ENCODE measurements around the gene SLC44A5.
A peak's percentile ranks its signal among the peaks of the same experiment; 100 is the strongest.

Gene SLC44A5

DNA sequence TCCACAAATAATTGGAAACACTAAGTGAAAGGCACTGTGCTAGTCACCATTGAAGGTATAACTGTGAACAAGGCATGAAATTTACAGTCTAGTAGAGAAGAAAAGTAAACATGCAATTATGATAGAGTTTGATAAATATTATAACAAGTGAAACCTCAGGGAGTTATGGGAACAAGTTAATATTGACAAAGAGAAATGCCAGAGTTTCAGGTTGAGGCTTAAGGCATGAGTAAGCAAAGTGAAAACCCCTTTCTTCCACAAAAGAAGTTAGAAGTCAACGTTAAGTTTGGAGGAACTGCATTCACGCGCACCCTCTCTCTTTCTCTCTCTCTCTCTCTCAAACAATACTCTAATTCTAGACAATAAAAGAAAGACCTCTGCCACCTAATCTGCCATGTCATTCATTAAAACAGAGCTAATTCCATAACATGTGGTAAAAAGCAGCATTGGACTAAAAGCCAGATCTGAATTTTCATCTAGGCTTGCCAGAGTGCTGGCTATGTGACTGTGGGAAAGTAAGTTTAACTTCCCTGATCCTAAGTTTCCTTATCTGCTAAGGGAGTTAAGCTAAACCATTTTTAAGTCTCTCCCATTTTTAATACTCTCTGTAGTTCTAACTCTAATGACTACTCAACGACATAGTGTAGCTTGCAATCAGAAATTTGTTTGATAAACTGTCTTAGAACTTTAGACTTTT is 22.0 kb downstream of the SLC44A5 start:
- DNase-seq (ENCODE audit: low read depth): no peak

DNA sequence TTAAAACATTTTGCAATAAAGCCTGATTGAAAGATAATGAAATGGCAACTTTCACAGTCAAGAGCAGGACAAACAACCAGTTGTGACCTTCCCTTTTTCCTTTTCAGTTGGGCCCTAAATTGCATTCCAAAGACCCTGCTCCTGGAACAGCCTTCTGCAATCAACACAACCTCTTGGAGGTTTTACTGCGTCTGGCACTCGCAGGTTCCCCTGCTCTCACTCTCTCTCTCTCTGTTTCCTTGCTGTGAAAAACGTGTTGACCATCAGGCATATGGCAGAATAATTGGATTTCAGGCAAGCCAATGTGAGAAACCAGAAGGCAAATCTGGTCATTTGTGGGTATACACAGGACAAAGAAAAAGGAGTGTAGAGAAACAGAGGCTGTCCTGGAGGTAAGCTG is 23.2 kb downstream of the SLC44A5 start:
- no peak for DNase-seq (ENCODE audit: low read depth)

DNA sequence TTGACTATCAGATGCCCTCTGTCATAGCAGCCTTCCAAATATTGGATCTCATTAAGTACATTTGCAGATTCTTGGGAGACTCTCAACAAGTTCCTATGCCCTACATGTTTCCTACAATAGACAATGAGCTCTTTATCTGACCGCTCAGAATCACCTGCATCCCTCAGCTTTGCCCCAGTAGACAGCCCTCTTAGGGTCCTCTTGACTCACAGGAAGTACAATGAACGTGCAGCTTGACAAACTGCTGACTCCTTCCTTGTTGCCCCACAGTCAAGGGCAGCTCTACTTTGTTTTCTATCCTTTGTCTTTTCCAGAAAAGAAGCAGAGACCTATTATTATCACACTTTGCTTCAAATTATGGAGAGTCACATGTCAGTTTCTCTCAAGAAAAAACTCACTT is 27.6 kb downstream of the SLC44A5 start:
- no peak for DNase-seq (ENCODE audit: low read depth)

DNA sequence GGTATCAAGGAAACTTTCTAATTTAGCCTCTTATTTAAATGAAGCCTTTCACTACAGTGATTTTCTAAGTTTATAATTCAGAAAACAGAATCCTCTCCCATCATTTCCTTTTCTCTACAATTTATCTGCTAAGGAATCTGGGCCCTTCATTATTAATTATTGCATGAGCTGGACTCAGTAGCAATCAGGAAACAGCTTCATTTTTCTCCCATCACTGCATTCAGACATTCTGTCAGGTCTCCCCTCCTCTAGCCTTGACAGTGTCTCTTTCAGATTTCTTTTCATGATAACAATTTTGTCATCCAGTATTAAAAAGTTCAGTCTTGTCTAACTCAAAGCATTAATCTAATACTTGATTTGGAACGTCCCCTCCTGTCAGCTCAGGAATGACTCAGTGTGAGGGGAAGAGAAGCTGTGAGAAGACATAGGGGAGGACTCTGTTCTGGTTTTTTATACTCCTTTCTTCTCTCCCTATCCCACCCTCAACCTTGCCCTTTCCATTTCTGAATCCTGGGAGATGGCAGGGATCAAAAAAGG is 28.1 kb downstream of the SLC44A5 start:
- no peak for DNase-seq (ENCODE audit: low read depth)

DNA sequence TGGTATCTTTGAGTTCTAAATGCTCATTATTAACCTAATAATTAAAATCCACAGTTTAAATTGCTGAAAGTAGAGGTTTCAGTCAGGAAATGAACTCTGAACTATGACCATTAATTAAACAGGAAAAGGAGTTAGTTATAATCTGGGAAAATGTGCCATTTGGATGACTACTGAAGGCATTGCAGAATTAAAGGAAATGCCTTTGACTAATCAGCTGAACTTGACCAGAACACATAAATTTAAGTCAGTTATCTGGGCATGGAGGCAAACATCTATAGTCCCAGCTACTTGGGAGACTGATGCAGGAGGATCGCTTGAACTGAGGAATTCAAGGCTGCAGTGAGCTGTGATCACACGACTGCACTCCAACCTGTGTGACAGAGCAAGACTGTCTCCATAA is 31.9 kb downstream of the SLC44A5 start:
- no peak for DNase-seq (ENCODE audit: low read depth)

DNA sequence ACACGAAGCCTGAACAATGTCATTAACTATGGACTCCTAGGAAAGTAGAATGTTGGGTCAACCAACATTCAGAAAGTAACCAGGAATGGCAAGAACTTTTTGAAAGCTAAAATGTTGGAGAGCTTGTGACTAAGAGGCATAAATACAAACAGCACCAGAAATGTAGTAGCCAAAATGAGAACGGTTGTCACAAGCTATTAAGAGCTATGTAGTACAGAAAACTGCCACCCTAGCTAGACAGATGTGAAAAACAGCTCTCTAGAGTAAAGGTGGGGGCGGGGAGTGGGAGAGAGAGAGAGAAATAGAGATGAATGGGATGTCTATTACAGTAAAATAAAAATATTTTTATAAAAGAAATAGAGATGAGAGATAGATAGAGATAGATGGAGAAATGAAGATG is 35.1 kb downstream of the SLC44A5 start:
- no peak for DNase-seq (ENCODE audit: low read depth)

DNA sequence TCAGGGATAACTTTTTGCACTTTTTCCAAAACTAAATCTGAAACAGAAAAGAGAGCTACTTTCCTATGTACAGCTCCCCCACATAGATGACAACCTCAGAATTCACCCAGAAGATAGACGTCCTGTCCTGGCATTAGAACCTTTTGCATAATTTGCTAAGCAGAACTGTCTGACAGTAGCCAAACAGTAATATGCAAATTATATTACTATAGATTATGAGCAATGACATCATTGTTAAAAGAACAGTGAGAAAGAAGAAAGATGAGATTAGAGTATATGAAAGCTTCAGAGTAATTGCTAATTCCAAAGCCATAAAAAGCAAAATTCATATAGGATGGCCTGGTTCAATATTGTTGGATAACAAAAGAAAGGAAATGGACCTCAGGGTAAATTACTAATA is 43.7 kb downstream of the SLC44A5 start:
- no peak for DNase-seq (ENCODE audit: low read depth)

DNA sequence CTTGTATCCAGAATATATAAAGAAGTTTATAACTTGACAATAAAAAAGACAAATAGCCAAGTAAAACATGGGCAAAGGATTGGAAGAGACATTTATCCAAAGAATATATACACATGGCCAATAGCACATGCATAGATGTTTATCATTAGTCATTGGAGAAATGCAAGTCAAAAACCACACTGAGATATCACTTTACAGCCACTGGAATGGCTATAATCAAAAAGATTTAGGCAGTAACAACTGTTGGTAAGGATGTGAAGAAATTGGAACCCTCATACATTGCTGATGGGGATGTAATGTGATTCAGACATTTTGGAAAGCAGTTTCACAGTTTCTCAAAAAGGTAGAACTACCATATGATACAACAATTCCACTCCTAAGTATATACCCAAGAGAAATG is 51.1 kb downstream of the SLC44A5 start:
- no peak for DNase-seq (ENCODE audit: low read depth)

DNA sequence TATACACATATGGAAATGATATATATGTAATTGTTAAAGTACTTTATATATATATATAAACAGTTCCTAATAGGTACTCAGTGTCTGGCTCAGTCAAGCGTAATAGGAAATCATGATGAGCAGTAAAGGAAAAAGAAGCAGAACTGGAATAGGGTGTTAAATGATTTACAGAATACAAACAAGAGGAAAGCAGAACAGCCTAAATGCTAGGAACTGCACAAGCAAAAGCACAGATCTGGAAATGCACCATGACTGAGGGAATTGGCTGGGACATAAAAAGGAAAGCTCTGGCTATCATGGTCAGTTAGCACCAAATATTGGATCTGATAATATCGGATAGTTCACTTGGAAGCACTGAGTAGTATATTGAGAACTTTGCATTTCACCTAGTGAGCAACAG is 51.8 kb downstream of the SLC44A5 start:
- DNase-seq (ENCODE audit: low read depth): no peak

DNA sequence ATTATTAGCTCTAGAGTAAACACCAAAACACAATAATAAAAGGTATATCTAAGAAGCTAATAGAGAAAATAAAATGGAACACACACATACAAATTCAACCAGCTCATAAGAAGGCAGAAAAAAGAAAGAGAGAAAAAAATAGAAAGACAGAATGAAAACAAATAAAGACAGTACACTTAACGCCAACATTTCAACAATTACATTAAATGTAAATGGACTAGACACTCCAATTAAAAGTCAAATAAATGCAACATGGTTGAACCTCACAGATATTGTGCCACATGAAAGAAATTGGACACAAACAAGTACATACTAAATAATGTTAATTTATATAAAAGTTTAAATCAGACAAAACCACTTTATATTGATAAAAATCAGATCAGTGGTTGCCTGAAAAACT is 56.0 kb downstream of the SLC44A5 start:
- DNase-seq (ENCODE audit: low read depth): no peak

DNA sequence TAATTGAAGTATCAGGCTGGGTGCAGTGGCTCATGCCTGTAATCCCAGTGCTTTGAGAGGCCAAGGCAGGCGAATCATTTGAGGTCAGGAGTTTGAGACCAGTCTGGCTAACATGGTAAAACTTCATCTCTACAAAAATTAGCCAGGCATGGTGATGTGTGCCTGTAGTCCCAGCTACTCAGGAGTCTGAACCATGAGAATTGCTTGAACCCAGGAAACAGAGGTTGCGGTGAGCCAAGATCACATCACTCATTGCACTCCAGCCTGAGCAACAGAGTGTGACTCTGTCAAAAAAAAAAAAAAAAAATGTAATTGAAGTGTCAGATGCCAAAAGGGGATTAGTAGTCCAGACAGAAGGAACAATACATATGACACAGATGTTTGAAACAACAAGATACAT is 56.7 kb downstream of the SLC44A5 start:
- no peak for DNase-seq (ENCODE audit: low read depth)

DNA sequence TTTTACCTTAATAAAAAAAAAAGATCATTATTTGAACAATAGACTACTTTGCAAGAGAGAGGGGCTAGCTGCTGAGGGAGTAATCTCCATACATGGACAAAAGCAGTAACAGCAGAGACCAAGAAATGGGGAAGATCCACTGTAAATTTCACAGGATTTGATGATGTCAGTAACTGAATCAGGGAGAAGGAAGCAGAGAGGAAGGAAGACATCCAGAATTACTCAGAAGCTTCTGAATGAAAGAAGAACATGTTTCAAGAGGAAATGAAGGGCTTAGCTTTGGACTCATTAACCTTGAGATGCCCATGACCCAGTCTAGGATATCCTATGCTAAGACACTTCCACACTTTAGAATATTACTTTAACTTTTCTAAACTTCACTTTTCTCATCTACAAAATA is 60.4 kb downstream of the SLC44A5 start:
- no peak for DNase-seq (ENCODE audit: low read depth)

DNA sequence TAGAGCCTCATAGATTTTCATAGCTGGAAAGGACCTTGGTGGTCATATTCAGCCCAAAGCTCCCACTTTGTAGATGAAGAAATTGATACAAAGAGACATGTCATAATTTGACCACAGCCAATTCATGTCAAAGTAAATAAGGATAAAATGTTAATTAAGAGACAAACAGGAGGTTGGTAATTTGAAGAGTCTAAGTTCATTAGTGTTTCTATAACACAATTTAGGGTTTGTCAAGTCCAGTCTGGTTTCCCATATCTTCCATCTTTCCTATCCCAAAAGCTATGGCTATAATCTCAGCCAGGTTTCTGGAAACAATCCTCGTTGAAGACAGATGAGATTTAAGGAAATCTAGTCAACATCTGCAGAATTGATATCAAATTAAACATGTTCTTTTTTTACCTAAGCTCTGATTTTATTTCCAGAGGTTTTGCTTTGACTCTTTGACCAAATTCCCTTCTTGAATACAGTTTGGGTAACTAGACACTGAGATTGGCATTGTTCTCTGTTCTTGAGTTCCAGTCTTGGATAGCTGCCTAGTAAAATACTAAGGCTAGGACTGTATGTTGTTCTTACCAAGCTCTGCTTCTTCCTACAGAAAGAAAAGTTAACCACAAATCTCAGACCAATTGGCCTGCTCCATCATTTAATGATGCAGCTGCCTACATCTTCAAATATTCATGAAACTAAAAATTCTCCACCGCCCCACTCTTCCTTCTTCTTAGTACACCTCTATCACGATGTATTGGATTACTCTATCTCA is 62.0 kb downstream of the SLC44A5 start:
- DNase-seq (ENCODE audit: low read depth): peak; percentile 30

DNA sequence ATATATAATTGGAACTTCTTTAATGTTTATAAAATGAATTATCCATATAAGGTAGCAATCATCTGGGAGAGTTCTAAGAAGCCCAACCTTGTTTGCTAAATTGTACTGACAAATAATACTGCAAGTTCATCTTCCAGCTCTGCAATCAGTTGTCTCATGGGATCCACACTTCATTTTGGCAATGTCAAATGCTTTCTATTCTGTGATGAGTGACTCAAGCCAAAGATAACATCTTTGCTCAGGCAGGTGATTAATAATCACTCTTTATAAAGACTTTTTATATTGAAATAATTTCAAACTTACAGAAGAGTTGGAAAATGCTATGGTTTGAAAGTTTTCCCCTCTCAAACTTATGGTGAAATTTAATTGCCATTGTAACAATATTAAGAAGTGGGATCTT is 67.2 kb downstream of the SLC44A5 start:
- DNase-seq (ENCODE audit: low read depth): no peak

DNA sequence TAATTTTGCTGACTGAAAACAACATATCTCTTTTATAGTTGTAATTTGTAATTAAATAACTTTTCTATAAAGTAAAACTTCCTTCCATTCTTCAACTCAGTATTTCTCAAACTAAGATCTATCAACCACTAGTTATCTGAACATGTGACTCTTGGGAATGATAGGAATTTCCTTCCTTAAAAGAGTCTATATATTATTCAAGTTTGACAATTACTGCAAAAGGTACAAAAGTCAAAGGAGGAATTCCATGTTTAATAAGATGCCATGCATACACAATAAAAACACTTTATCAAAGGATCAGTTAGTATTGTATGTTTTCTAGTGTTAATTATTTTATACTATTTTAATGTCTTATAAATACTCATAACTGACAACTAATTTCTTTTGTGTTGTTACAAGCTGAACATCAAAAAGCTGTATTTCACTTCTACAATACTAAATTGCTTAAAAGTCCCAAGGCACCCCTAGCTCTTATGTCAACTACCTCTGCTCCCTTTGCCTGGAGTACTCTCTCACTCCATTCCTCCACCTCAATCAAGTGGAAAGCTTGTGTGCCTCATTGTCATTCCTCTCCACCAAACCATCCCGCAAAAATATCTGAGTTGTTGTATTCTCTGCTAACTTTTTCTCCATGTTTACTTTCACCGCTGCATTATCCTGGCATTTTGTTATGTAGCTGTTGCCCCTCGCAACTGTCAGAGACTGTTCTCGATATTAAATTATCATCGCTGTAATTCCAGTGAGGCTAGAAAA is 67.9 kb downstream of the SLC44A5 start:
- no peak for DNase-seq (ENCODE audit: low read depth)

DNA sequence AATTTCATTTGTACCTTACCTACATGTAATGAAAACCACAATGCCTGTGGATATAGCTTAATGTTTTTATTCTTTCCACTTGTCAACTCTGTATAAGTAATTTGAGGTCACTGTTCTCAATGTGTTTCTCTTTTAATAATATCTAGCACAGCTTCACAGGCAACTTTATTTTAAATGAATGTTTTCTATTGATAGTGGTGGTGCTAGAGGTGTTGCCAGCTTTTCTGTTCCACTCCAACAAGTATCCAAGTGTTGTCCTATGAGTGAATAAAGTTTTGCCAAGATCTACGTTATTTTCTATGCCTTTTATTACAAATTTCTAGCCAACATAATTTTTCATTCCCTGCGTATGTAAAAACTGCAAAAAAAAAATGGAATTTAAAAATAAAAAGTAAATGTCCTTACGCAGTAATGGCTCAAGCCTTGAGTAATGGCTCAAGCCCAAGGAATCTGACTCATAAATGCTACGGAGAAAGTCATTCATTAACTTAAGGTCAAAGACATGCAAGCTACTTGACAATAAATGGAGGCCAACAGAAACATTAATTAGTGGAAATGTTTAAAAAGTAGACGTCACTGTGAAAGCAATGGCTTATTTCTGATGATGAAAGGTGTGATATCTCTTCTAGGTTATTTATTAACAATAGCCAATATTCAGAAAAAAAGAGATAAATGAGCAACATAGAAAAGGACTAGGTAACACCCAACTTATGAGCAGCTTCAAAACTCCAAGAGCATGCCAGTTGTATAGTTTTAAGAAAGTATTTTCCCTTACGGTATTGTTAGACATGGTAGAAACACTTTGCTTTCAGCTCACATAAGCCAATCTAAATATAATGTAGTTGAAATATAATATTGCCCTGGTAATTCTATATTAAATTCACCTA is 71.4 kb downstream of the SLC44A5 start:
- no peak for DNase-seq (ENCODE audit: low read depth)

DNA sequence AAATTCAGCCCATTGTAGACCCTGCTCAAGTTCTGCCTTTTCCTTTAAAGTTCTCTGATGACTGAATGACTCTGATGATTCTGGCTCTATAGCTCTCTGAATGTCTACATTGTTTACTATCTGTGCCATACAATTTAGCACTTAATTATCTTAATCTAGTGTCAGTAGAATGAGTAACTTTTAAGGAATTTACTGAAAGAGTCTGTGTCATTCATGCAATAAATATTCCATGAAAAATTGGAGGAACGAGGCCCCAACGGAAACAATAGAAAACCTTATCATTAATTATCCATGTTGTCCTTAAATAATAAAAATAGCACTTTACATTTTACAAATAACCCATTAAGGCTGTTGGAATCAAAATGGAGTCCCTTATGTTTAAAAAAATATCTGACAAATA is 77.8 kb downstream of the SLC44A5 start:
- no peak for DNase-seq (ENCODE audit: low read depth)

DNA sequence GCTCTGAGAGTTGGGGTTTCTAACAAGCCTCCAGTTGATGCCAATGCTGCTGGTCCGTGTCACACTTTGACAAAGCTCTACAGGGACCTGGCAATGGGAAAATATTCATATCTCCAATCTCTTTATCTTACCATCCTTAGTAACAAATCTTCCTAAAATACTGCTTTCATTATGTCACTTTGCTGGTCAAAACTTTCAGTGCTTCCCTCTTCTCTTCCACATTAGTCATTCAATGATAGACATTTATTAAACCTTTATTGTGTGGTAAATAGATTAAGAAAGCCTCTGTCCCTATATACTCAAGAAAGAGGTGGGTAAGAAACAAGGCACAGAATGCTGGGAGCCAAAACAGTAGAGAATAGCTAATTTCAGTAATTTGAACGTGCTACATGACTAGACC is 79.3 kb downstream of the SLC44A5 start:
- no peak for DNase-seq (ENCODE audit: low read depth)

DNA sequence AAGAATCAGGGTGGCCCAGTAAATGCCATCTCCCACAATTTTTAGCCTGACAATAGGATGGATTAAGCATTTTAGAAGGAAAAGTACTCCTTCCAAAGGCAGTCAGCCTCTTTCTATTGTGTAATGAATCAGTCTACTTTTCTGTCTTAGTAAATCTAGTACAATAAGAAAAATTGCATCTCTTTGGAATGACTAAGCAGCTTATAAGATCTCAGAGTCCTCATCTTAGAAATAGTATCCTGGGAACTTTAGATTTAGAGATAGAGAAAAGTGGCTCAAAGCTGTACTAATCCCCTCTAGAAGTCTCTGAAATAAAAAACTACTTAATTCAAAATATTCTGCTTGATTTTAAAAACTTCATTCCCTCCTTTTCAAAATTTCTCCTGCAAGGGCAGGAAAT is 81.4 kb downstream of the SLC44A5 start:
- no peak for DNase-seq (ENCODE audit: low read depth)

DNA sequence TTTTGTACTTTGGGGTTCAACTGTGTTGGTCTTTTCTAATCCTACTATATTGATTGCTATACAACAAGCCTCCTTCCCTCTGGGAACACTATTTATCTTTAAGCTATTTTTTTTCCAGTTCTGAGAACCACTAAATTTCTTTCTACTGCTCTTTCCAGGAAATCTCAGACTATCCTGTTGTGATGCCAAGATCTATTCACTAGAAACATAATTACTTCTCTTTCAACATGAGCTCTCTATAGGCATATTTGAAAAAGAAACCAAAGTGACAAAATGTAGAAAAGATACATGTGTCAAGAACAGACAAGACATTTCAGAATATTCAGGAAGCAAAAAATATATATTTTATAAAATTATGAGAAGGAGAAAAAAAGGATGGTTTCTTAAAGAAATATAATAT is 82.9 kb downstream of the SLC44A5 start:
- no peak for DNase-seq (ENCODE audit: low read depth)

DNA sequence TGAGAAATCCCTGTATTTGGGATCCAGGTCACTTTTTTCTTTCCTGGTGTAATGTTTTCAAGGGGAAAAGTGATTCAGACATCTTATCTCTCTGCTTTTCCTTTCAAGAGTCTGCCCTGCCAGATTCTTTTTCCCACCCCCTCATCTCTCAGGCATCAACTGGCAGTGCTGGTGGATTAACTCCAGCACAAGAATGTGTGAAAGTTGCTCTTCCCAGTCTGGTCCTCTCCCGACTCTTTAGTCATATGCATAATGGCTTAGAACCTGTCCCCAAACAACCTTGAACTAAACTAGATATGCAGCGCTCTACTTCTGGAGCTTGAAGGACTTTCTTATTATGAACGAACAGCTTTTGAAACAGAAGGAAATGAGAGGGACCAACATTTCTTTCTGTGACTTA is 88.5 kb downstream of the SLC44A5 start:
- DNase-seq (ENCODE audit: low read depth): peak; percentile 51

DNA sequence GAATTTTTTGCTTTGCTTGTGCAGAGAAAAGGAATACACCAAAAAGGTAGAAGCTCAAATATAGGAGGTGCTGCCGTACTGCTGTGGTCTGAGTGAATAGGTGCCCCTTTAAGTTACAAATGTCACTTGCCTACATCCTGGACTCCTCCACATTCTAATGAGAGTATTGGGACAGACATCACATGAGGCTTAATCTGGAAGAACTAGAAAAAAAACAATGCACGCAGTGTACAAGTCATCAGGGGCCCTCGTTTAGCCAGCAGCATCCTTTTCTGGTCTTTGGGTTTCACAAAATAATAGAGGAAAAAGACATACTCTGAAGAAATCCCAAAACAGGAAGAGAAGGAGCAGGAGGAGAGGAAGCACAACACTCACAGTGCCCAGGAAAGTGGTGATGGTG is 89.3 kb downstream of the SLC44A5 start:
- no peak for DNase-seq (ENCODE audit: low read depth)
